Measurements from ENCODE around the gene B4GALNT1. TPM values are rescaled to one million over a fixed set of nuclear protein-coding genes. Genes with fewer than 3 reads are reported as not detected.
"Not testable (repeated sequence)": the region's sequence is repeated elsewhere in the genome, so short reads cannot be mapped to it uniquely, and the experiment has no call there.

B4GALNT1 gene
- total RNA-seq, 1 donor from 2014 or later = 11.1 TPM

DNA sequence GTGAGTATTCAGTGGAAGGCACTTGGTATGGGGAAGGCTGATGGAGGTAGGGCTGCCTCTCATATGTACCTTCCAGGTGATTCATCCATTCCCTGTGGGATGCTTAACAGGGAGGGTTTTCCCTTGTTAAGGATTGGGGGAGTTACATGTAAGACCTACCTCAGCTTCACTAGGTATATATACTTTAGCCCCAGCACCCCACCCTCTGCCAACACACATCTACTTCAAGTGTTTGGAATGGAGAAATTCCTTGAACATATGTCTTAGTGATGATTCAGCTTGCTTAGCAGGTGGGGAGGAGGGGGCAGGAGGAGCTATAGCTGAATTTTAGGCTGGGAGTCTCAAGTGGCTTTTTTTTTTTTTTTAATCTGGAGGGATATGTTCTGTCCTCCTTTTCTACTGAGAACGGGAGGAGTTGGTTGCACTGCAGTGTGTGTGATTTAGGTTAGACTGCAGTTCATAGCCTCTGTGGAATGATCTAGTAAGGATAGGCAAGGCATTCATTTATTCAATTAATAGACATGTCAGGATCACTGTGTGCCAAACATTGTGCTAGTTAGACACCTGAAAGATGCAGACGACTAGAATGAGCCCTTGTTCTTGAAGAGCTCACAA, 40.3 kb downstream of the B4GALNT1 start:
- intact Hi-C loops (cut with DNase I) = no loop called here
- DNase-seq (ENCODE audit: low spot score) = no peak

- DNase-seq (ENCODE audit: low spot score) = no peak
- intact Hi-C loops (cut with DNase I) = no loop called here
Measured at GRCh38 chr12:57591782-57592325, 41.1 kb downstream of the B4GALNT1 start.

DNA sequence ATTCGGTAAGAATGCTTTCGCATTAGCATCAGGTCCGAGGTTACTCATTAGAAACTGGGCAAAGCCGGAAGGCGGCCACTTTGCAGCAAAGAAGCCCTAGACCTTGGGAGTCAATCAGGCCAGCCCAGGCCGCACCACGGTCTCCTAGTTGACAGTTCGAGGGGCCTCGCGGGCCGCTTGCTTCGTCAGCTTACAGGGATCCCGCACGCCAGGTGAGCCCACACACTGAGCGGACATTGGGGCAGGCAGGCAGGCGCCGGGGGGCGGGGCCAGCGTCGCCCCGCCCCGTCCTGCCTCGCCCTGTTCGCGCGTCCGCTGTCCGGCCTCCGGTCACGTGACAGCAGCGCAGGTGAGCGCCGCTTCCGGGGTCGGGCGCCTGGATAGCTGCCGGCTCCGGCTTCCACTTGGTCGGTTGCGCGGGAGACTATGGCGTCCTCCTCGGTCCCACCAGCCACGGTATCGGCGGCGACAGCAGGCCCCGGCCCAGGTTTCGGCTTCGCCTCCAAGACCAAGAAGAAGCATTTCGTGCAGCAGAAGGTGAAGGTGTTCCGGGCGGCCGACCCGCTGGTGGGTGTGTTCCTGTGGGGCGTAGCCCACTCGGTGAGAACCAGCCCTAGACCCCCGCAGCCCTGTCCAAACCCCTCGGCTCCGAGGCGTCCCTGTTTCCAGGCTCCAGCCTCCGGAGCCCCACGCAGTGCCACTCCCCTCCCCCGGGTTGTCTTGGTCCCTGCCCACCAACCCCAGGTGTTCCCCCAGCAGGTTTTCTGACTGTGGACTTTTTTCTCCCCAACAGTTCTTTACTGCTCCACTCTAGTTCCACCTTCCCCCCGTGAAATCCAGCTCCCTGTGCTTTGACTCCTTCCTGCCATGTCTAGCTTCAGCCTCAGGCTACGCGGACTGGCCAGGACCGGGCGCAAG, 41.9 kb downstream of the B4GALNT1 start, which contains the start of gene PIP4K2C:
TSS of gene PIP4K2C (plus strand) at position 329 of the 918 bp plus-strand sequence. CDS start at position 427, 98 bp downstream.
- DNase-seq (ENCODE audit: low spot score) = peak; percentile 94
- intact Hi-C loops (cut with DNase I) = no loop called here

- intact Hi-C loops (cut with DNase I) = no loop called here
- no peak for DNase-seq (ENCODE audit: low spot score)
Measured at GRCh38 chr12:57590479-57590863, 42.5 kb downstream of the B4GALNT1 start.

- DNase-seq (ENCODE audit: low spot score); intact Hi-C loops (cut with DNase I): not testable (repeated sequence)
Measured at GRCh38 chr12:57588951-57589610, 43.9 kb downstream of the B4GALNT1 start.

- DNase-seq (ENCODE audit: low spot score) = no peak
- intact Hi-C loops (cut with DNase I) = no loop called here
Measured at GRCh38 chr12:57586832-57587429, 46.1 kb downstream of the B4GALNT1 start.

GRCh38 chr12:57586128-57586527, 46.9 kb downstream of the B4GALNT1 start:
- DNase-seq (ENCODE audit: low spot score) = no peak
- intact Hi-C loops (cut with DNase I) = no loop called here

- no peak for DNase-seq (ENCODE audit: low spot score)
- intact Hi-C loops (cut with DNase I) = no loop called here
Measured at GRCh38 chr12:57585156-57585555, 47.8 kb downstream of the B4GALNT1 start.

- intact Hi-C loops (cut with DNase I) = no loop called here
- no peak for DNase-seq (ENCODE audit: low spot score)
Measured at GRCh38 chr12:57584690-57585089, 48.3 kb downstream of the B4GALNT1 start.

DNA sequence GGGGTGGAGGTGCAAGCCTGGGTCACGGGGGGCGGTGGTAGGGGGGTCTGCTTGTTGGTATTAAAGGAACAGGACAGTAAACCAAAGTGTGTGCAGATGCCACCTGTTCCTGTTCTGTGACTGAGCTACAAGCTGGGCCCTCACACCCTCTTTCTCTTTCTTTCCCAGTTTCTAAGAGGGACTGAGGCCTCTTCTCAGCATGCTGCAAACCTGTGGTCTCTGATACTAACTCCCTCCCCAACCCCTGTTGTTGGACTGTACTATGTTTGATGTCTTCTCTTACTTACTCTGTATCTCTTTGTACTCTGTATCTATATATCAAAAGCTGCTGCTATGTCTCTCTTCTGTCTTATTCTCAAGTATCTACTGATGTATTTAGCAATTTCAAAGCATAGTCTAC, 49.0 kb downstream of the B4GALNT1 start:
- DNase-seq (ENCODE audit: low spot score) = no peak
- intact Hi-C loops (cut with DNase I) = no loop called here

- intact Hi-C loops (cut with DNase I) = loop anchor here (1.0 kb wide), 1 partner anchor 39 kb away; no protein-coding TSS in a partner anchor
- no peak for DNase-seq (ENCODE audit: low spot score)
Measured at GRCh38 chr12:57583008-57583831, 49.8 kb downstream of the B4GALNT1 start.

- intact Hi-C loops (cut with DNase I) = no loop called here
- DNase-seq (ENCODE audit: low spot score) = no peak
Measured at GRCh38 chr12:57582440-57582839, 50.6 kb downstream of the B4GALNT1 start.

DNA sequence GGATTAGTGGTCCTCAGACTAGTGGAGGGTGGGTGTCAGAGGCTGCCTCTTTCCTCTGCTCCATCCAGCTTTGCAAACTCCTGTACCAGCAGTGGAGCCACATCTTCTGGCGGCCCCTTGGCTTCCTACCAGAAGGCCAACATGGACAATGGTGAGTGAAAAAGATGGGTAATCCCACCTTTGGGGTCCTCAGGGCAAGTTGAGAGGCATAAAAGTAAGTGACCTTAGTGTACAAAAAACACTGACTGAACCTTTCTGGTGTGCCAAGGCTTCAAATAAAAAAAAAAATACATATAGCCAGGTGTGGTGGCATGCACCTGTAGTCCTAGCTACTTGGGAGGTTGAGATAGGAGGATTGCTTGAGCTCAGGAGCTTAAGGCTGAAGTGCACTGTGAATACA, 51.2 kb downstream of the B4GALNT1 start:
- intact Hi-C loops (cut with DNase I) = no loop called here
- peak; percentile 6 for DNase-seq (ENCODE audit: low spot score)

- no peak for DNase-seq (ENCODE audit: low spot score)
- intact Hi-C loops (cut with DNase I) = no loop called here
Measured at GRCh38 chr12:57580466-57580795, 52.6 kb downstream of the B4GALNT1 start.

DNA sequence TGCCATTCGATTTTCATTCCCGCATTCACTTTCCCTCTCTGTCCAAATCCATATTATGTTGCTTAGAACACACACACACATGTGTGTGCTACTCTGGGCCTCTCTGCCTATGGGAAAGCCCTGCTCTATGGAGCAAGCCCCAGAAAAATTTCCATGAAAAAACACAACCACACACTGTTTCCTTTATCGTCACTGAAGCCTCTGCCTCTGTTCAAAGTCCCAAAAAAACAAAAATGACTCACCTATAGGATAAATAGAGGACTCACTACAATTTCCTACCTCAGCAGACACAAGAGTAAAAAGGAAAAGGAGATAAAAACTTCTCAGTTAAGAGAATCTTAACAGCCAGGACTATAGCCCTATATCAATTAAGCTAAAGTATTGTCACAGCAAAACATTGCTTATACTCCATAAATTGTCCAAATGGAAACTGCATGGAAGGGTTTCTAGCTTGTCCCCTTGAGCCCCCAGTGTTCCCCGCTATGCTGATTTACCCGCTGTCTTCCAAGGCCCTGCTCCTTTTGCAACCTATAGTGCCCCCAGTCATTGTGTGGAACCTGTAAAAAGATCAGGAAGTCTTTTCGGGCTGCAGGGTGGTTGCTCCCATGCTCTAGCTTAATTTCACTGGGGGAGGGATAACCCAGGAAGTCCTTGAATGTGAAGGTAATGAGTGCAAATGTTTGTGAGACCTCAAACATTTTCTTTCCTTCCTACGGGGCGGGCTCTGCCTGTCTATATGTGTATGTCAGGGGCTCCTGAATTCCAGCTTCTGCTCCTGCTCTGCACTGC, 53.1 kb downstream of the B4GALNT1 start:
- intact Hi-C loops (cut with DNase I) = no loop called here
- DNase-seq (ENCODE audit: low spot score) = peak; percentile 46

GRCh38 chr12:57579011-57579410, 54.0 kb downstream of the B4GALNT1 start:
- DNase-seq (ENCODE audit: low spot score) = peak; percentile 17
- intact Hi-C loops (cut with DNase I) = no loop called here

GRCh38 chr12:57577981-57578758, 54.8 kb downstream of the B4GALNT1 start:
- DNase-seq (ENCODE audit: low spot score) = no peak
- intact Hi-C loops (cut with DNase I) = no loop called here
